Measurements from ENCODE around the gene RPL32. TPM values are rescaled to one million over a fixed set of nuclear protein-coding genes. Genes with fewer than 3 reads are reported as not detected.

The RPL32 gene
- total and polyA plus RNA-seq, 2 experiments from 2014 or later: 666 to 897 TPM

GRCh38 chr3:12810013-12810780 is 31.2 kb downstream of the RPL32 start:
- H3K9me3 ChIP-seq (ENCODE audit: low read depth): no peaks in the 10 kb centered on the region
- no peaks in the 10 kb centered on the region for H3K36me3 ChIP-seq (replicated peaks; ENCODE audit: insufficient read depth, low read depth)
- no peaks in the 10 kb centered on the region for H3K79me2 ChIP-seq
- H3K27ac ChIP-seq: peak overlapping the region; percentile 33
- no peaks in the 10 kb centered on the region for H3K27me3 ChIP-seq
- H2AFZ ChIP-seq: peak overlapping the region; percentile 46
- peak; percentile 98 for DNase-seq (ENCODE audit: low spot score)
- no peaks in the 10 kb centered on the region for H3K9me2 ChIP-seq (replicated peaks; ENCODE audit: insufficient read depth)
- H3K4me1 ChIP-seq (ENCODE audit: insufficient read depth): peaks cover 4% of the 10 kb centered on the region
- peak overlapping the region; percentile 79 for H3K4me2 ChIP-seq
- WGBS (ENCODE audit: low lambda C conversion rate, missing lambda C conversion rate): 1% methylated on average over 35 of the region's 50 CpGs
- H3K4me3 ChIP-seq: peak overlapping the region; percentile 31
- TF ChIP-seq EZH2phosphoT487 (IDR thresholded peaks at IDR 0.05; ENCODE audit: low read depth, severe bottlenecking, unreplicated experiment): no peak
- TF ChIP-seq CTCF (IDR thresholded peaks at IDR 0.05; ENCODE audit: poor library complexity): peak; percentile 99
- H4K20me1 ChIP-seq (ENCODE audit: insufficient read depth, poor library complexity, severe bottlenecking): no peaks in the 10 kb centered on the region

- H4K20me1 ChIP-seq (ENCODE audit: insufficient read depth, poor library complexity, severe bottlenecking): no peaks in the 10 kb centered on the region
- H3K4me2 ChIP-seq: peak overlapping the region; percentile 79
- H2AFZ ChIP-seq: peak overlapping the region; percentile 46
- H3K9me2 ChIP-seq (replicated peaks; ENCODE audit: insufficient read depth): no peaks in the 10 kb centered on the region
- TF ChIP-seq EZH2 (IDR thresholded peaks at IDR 0.05; ENCODE audit: borderline replicate concordance) (no peak), CTCF (IDR thresholded peaks at IDR 0.05; ENCODE audit: poor library complexity) (no peak), EZH2phosphoT487 (IDR thresholded peaks at IDR 0.05; ENCODE audit: low read depth, severe bottlenecking, unreplicated experiment) (no peak)
- no peak overlapping the region for H3K4me3 ChIP-seq
- H3K79me2 ChIP-seq: no peaks in the 10 kb centered on the region
- peaks cover 4% of the 10 kb centered on the region for H3K4me1 ChIP-seq (ENCODE audit: insufficient read depth)
- DNase-seq (ENCODE audit: low spot score): no peak
- WGBS (ENCODE audit: low lambda C conversion rate, missing lambda C conversion rate): 94% methylated on average over 5 of the region's 5 CpGs
- H3K27ac ChIP-seq: peak overlapping the region; percentile 33
- H3K36me3 ChIP-seq (replicated peaks; ENCODE audit: insufficient read depth, low read depth): no peaks in the 10 kb centered on the region
- H3K9me3 ChIP-seq (ENCODE audit: low read depth): no peaks in the 10 kb centered on the region
- no peaks in the 10 kb centered on the region for H3K27me3 ChIP-seq
Measured at GRCh38 chr3:12809435-12809834, 31.9 kb downstream of the RPL32 start.

GRCh38 chr3:12809001-12809400 is 32.4 kb downstream of the RPL32 start:
- 91% methylated on average over 3 of the region's 3 CpGs for WGBS (ENCODE audit: low lambda C conversion rate, missing lambda C conversion rate)
- H2AFZ ChIP-seq: no peak overlapping the region
- no peak for DNase-seq (ENCODE audit: low spot score)
- no peaks in the 10 kb centered on the region for H3K36me3 ChIP-seq (replicated peaks; ENCODE audit: insufficient read depth, low read depth)
- no peak overlapping the region for H3K27ac ChIP-seq
- no peak overlapping the region for H3K4me3 ChIP-seq
- no peak overlapping the region for H3K4me2 ChIP-seq
- H3K9me3 ChIP-seq (ENCODE audit: low read depth): no peaks in the 10 kb centered on the region
- peaks cover 4% of the 10 kb centered on the region for H3K4me1 ChIP-seq (ENCODE audit: insufficient read depth)
- no peaks in the 10 kb centered on the region for H3K79me2 ChIP-seq
- TF ChIP-seq EZH2phosphoT487 (IDR thresholded peaks at IDR 0.05; ENCODE audit: low read depth, severe bottlenecking, unreplicated experiment) (no peak), EZH2 (IDR thresholded peaks at IDR 0.05; ENCODE audit: borderline replicate concordance) (no peak), CTCF (IDR thresholded peaks at IDR 0.05; ENCODE audit: poor library complexity) (no peak)
- H3K27me3 ChIP-seq: no peaks in the 10 kb centered on the region
- H4K20me1 ChIP-seq (ENCODE audit: insufficient read depth, poor library complexity, severe bottlenecking): no peaks in the 10 kb centered on the region
- H3K9me2 ChIP-seq (replicated peaks; ENCODE audit: insufficient read depth): no peaks in the 10 kb centered on the region

Measured in hepatocyte (in vitro differentiated cells).